Lower leg skin (tissue), 3 donors: ENCODE measurements around the gene CD7.

ENCODE experiments used
- CTCF ChIP-seq, 3 donors: fragments of 450-650 bp; IDR thresholded peaks; one replicate each; pipeline ENCODE4 v1.5.1; 2016; ENCODE audit warnings: antibody characterized with exemption in 3 of 3, mild to moderate bottlenecking in 3 of 3, moderate library complexity in 2 of 3
- POLR2A ChIP-seq, 2 donors: fragments of 450-650 bp; IDR thresholded peaks; one replicate each; pipeline ENCODE4 v1.6.1; 2016 to 2017; ENCODE audit warnings: antibody characterized with exemption in 2 of 2, mild to moderate bottlenecking in 1 of 2, moderate library complexity in 1 of 2

GRCh38 chr17:82365606-82366295 is 48.3 kb upstream of the CD7 start:
- TF ChIP-seq POLR2A (IDR thresholded peaks at IDR 0.05) (no peak), CTCF (IDR thresholded peaks at IDR 0.05) (no peak)
